Central memory CD4-positive, alpha-beta T cell (primary cell): Measurements from ENCODE around the gene ADD1.

Experiments used
- DNase-seq: peaks from one replicate; pipeline ENCODE4 v3.0.0; 2022

Gene ADD1

DNA sequence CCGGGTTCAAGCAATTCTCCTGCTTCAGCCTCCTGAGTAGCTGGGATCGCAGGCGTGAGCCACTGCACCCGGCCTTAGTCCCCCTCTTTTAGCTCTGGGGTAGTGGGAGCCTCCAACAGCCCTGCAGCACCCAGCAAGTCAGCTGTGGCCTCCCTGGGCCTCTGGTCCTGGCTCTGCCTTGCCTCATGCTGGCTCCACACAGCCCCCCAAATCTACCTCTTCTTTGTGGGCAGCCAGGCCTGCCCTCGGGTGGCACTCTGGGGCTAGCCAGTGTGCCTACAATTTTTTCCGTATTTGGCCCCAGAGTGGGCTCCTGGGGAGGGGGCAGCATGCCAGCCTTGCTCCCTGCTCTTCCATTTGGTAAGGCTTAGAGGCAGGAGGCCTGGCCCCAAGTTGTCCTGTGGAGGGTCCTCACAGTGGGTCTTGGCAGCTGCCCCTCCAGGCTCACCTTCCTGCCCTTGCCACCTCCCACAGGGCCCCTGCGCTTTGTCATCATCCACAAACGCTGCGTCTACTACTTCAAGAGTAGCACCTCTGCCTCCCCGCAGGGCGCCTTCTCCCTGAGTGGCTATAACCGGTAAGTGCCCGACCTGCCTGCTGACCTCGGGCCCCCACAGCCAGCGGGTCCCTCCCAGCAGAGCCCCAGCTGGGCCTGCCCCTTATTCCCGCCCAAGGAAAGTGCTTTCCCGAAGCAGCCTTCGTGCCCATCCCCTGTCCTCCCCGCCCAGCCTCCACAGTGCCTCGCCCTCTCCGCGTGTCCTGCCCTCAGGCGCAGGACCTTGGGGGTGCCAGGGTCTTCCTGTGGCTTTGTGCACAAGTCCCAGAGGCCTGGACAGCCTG lies 21.0 kb upstream of the ADD1 start:
- no peak for DNase-seq

DNA sequence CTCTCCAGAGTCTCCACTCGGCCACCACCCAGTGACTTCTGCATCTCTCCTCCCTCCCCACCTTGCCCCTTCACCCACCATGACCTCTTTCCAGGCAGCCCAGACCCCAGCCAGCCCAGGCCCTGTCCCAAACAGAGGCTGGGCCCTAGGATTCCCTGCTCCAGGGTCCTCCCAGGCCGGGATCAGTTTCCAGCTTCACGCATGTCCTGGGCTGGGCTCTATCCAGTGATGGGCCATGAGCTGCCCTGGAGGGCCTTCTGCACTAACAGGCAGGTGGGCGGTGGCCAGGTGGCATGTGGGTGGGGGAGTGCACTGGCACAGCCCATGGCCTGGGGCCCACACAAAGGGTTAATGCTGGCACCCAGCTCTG lies 20.4 kb upstream of the ADD1 start:
- no peak for DNase-seq

DNA sequence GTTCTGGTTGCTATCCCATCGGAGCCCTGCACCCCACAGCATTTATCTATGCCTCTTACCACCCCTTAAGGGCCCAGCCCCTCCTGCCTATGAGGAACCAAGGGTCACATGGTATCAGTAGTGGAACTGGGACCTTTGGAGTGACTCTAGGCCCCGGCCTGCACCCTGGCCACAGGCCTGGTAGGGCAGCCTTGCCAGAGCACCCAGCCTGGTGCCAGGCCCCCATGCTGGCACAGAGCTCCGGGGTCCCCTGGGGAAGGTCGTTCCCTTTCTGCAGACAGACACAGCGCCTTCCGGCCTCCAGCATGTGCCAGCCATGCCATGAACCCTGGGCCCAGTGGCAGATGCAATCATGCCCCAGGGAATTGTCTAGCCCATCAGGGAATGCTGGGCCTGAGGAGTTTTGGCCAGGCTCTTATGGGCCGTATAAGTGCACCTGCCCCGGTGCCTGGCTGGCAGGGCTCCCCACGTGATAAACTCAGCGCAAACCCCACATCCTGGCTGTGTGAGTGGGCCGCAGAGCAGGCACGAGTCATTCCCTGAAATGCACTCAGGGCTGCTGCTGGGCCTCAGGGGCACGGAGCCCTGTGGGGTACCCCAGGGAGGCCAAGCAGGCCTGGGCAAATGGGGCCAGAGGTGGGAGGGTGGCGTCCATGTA lies 19.8 kb upstream of the ADD1 start:
- DNase-seq: no peak

DNA sequence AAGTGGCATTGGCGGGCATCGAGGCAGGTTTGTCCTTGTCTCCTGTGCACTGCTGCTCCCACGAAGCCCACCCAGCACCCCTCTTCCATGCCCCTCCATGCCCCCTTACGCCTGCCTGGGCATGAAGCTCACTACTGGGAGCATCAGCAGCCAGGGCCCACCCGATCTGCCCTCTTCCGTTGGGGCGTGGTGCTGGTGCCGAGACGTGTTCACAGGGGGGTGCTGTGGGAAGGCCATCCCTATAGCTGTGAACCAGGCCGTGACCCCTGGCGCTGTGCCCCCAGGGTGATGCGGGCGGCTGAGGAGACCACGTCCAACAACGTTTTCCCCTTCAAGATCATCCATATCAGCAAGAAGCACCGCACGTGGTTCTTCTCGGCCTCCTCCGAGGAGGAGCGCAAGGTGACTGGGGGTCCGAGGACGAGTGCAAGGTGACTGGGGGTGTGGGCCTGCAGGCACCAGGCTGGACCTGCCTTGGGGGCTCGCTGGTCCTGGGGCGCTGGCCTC lies 19.3 kb upstream of the ADD1 start:
- no peak for DNase-seq

DNA sequence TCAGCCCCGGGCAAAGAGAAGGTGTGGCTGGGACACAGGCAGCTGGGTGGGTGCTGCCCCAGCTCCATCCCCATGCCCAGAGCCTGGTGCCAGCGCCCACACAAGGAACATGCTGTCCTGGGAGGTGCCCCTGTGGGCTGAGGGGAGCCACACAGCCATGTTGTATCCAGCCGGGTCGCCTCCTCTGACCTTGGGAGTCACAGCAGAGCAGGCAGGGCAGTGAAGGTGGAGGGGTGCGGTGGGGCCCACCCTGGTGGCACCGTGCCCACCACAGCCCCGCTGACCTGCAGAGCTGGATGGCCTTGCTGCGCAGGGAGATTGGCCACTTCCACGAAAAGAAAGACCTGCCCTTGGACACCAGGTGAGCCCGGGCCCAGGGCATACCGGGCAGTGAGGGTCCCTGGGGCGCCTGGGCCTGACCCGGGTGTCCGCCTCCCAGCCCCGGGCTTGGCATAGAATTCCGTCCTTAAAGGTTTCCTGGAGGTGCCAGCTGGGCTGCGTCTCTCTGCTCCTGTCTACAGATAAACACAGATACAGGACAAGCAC lies 18.7 kb upstream of the ADD1 start:
- no peak for DNase-seq

DNA sequence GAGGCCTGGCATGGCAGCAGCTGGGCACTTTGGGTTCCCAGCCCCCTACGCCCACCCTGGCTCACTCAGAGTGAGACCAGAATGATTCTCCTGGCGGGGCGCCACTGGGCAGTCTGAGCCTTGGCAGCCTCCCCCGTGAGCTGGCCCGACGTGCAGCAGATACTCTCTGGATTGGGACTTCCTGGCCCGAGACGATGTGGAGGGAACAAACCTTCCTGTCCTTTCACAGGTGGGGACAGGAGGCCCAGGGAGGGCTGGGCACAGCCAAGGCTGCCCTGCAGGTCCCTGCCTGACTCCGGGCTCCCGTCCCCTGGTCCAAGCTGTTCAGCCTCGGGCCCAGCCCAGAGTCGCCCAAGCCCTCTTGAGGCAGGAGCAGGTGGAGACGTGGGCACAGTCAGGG lies 17.9 kb upstream of the ADD1 start:
- DNase-seq: no peak

DNA sequence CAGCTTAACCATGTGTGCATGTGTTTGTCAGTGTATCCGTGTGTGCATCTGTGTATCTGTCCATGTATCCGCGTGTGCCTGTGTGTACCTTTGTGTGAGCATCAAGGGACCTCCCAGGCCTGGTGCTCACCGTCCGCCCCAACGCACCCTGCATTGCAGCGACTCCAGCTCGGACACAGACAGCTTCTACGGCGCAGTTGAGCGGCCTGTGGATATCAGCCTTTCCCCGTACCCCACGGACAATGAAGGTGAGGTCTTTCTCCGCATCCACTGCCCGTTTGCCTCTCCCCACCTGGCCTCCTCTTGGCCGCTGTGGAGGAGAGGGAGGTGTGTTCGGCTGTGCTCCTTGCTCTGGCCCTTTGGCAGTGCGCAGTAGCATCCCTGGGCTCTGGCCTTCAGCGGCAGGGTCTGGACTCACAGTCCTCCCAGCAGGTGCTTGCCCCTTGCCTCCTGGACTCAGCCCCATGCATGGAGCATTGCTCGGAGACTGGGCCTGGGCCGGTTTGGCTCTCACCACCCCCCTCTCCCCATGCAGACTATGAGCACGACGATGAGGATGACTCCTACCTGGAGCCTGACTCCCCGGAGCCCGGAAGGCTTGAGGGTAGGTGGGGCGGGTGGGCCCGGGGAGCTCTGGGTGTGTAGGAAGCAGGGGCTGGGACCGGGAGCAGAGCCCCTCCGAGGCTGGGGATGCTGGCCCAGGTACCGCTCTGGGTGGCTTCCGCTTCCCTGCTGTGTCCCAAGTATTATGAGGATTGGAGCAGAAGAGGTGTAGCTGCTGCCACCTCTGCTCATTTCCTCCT lies 16.4 kb upstream of the ADD1 start:
- no peak for DNase-seq

DNA sequence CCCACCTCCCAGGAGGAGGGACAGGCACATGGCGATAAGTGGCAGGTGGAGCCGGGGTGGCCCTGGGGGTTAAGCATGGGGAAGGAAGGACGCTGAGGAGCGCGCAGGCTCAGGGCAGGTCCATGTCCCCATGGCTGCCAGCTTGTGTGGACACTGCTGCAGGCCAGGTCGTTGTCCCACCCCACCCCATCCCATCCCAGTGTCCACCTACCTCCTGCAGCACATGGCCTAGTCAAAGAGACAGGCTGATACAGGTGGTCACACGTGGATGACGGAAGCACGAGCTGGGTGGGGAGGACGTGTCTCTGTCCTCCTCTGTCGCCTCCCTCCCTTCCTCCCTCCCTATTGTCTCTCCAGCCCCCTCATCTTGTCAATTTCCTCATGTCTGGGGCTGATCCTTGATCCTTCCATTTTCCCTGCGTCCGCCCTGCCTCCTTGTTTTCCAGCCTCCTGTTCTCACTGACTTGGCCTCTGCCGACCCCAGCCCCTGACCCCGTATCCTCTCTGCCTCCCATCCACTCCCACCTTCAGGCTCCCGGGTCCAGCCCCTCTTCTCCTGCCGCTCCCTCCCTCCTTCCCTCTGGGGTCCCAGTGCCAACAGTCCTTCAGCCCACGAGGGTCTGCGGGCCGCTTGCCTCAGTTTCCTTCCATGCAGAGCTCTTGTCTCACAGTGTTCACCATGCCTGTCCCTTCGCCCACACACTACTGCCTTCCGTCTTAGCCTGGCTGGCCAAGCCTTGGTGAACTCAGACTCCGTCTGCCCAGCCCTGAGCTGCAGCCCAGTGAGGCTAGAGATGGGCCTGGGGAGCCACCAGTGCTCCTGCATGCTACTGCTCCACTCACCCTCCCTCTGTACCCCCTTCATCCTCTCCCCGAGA lies 15.5 kb upstream of the ADD1 start:
- DNase-seq: no peak

DNA sequence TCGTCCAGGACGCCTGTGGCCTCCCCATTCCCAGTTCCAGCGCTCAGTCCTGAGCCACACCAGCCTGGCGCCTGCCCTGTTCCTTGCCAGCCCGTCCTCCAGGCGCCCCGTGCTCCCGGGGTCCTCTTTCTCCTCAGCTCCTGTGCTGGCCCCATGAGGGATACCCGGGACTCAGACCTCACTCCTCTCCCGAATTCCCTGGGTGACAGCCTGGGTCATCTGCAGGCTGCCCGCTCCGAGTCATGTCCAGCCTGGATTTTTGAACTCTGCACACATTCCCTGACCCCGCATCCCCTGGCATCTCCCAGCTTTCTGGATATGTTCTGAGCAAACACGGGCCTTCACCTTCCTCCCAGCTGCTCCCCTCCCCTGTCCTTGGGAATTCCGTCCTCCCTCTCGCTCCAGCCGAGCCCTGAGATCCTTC lies 14.9 kb upstream of the ADD1 start:
- DNase-seq: no peak

DNA sequence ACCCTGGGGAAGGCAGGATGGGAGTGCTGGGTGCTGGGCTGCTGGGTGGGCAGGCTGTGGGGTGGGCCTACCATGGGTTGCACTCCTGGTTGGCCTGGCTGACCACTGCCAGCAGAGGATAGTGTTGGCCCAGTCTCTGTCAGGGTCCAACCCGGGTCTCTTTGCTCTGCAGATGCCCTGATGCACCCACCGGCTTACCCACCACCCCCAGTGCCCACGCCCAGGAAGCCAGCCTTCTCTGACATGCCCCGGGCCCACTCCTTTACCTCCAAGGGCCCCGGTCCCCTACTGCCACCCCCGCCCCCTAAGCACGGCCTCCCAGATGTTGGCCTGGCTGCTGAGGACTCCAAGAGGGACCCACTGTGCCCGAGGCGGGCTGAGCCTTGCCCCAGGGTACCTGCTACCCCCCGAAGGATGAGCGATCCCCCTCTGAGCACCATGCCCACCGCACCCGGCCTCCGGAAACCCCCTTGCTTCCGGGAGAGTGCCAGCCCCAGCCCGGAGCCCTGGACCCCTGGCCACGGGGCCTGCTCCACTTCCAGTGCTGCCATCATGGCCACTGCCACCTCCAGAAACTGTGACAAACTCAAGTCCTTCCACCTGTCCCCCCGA lies 14.2 kb upstream of the ADD1 start:
- no peak for DNase-seq

DNA sequence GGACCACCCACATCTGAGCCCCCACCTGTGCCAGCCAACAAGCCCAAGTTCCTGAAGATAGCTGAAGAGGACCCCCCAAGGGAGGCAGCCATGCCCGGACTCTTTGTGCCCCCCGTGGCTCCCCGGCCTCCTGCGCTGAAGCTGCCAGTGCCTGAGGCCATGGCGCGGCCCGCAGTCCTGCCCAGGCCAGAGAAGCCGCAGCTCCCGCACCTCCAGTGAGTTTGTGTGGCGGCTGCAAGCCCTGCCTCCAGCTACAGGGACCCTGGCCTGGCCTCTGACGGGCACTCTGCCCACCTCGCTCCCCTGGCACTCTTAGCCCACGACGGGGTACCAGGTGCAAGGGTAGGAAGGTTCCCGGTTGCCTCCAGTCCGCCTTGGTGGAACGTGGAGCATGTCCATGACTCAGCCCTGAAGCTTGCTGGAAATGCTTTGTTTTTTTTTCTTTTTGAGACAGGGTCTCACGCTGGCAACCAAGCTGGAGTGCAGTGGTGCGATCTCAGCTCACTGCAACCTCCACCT lies 13.7 kb upstream of the ADD1 start:
- no peak for DNase-seq

DNA sequence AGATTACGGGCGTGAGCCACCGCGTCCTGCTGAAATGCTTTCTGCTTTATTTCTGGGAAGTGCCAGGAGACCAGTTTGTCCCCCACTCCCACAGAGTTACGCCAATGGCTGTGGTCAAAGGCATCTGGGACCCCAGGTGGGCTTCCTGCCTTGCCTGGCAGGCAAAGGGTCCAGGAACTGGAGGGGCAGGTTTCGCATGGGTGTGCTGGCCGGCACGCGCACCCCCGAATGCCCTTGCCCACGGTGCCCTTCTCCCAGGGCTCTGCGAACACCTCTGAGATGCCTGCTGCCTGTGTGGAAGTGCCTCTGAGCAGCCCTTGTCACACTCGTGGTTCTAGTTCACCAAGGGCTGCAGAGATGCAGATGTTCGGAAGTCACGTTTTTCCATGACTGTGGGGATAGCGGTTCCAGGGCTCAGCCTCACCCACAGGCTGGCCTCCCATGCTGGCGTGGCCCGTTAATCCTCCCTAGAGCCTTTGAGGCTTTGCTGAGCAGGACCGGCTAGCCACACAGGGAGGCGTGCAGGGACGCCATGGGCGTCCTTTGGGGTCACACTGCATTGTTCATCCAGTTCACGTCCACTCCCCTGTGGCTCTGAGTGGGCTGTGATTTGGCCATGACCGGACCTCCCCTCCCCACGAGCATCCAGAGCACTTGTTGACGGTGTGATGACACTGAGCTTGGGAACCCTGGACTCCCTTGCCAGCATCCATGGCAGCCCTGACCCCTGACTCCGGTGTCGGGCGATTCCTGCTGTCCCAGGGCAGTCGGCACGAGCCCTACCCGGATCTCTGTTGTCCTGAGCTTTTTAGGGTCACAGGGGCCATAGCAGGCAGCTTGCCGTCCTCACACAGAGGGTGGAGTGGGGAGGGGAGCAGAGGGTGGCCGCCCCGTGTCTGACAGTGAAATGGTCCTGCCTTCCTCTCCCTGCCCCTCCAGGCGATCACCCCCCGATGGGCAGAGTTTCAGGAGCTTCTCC lies 12.7 kb upstream of the ADD1 start:
- DNase-seq: no peak

DNA sequence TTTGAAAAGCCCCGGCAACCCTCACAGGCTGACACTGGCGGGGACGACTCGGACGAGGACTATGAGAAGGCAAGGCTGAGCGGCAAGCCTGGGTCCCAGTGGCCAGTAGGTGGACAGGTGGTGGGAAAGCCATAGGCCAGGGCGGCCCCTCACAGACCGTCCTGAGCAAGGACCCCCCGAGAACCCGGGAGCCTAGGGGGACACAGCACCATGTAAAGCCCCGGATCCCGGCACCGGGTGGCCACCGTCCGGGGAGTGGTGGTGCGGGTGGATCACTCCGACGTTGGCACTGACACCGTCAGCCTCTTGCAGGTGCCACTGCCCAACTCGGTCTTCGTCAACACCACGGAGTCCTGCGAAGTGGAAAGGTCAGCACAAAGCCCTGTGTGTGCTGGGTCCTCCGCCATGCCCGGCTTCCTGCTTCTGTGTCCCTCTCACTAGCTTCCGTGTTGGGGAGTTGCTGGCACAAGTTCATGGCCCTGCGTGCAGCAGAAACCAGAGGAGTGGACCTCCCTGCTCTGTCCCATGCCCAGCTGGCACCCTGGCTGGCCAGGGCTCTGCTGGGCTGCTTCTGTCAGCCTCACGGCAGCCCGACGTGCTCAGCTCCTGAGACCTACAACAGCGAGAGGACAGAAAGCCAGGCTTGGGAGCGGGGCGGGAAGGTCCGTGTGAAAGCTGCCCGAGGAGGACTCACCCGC lies 11.9 kb upstream of the ADD1 start:
- no peak for DNase-seq

DNA sequence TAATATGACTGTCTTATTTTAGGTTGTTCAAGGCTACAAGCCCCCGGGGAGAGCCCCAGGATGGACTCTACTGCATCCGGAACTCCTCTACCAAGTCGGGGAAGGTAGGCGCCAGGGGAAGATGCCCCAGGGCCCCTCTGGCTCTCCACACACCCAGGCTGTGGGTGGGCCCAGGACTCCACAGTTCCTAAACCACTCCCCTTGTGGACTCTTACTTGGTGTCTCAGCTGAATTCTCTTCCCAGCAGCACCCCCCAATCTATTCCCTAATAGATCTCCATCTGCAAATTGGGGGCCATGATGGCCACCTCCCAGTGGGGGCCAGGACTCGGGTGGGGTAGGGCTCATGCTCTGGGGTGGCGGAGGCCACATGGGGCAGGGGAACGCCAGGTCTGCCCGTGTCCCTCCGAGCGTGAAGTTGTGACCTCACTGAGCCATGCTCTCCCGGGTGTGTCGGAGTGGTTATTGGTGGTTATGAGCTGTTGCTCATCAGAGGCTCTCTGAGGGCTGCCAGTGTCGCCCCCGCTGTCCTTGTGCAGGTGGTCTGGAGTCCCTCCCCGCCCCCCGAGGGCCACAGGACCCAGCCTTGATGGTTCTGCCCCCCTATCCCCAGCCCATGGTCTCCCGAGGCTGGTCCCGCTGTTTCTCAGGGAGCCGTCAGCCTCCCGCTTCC lies 11.2 kb upstream of the ADD1 start:
- no peak for DNase-seq

DNA sequence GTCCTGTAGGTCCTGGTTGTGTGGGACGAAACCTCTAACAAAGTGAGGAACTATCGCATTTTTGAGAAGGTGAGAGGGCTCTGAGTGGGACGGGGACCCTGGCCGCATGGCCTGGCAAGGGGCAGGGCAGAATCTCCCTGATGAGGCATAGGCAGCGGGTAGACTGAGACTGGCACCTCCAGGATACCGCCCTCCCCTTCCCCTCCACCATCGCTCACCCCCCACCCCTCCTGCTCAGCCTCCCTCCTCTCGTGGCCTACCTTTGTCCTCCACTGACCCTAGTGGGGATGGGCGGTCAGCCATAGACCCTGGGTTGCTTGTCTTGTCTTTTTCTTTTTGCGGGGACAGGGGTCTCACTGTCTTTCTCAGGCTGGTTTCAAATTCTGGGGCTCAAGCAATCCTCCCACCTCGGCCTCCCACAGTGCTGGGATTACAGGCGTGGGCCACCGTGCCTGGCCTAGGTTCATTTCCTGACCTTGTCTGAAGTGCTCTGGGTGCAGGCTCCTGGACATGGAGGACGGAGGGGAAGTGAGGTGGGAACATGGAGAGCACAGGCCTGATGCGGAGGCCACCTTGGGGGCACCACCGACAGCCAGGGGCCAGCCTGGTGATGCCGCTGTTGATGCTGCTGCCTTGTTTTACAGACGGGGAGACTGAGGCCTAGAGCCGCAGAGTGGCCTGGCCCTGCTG lies 10.5 kb upstream of the ADD1 start:
- no peak for DNase-seq

DNA sequence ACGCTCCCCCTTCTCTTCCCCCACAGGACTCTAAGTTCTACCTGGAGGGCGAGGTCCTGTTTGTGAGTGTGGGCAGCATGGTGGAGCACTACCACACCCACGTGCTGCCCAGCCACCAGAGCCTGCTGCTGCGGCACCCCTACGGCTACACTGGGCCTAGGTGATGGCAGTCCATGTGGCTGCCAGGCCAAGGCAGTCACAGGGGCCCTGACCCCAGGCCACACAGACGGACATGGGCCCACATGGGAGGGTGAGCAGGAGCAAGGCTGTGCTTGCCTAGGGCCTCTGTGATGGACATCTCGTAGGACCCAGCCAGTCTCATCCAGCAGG lies 10.0 kb upstream of the ADD1 start:
- no peak for DNase-seq

DNA sequence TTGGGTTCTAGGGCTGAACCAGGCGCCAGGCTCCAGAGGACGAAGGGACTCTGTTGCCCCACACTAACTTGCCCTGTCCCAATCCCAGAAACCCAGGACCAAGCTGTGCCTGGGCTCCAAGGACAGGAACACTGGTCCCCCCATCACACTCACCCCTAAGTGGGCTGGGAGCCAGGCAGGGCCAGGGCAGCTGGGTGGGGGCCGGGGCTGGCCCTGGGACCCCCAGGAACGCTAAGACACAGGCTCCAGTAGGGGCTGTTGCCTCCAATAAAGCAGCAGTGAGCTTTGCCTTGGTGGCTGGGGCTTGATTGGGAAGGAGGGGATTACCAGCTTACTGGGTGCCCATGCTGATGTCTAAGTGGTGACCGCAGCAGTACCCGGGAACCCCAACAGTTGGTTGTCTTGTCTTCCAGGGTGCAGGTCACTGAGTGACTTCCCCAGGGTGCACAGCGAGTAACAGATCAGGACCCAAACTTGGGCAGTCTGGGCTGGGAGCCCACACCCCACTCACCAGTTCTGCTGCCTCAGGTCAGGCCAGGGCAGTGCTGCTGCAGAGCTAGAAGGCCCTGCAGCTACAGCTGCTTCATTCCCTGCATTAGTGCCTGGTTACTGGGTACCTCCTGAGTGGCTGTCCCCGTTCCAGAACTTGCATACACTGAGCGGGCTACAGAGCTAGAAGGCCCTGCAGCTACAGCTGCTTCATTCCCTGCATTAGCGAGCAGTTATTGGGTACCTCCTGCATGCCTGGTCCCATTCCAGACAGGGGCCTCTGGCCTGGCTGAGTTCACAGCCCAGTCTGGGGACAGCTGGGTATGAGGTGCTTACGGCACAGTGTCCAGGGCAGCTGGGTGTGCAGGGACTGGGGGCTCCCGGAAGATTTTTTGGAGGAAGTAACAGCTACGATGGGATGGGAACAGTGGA lies 9.4 kb upstream of the ADD1 start:
- DNase-seq: no peak
